Activated CD8-positive, alpha-beta T cell treated with anti-CD3 and anti-CD28 coated beads for 36 hours (primary cell): ENCODE measurements around the gene TMEM270. TPM values are rescaled to one million over a fixed set of nuclear protein-coding genes. Genes with fewer than 3 reads are reported as not detected.

Experiments
- ATAC-seq: fragments of 200-7000 bp; cut with Tn5 transposase; one replicate; pipeline ENCODE4 v1.10.0; 2021; ENCODE audit warnings: mild to moderate bottlenecking, moderate library complexity
- CTCF ChIA-PET: fragments of 350-600 bp; sonication (Branson Sonifier 250); formaldehyde crosslinking; loops from one replicate; lab custom pipeline; 2021; ENCODE audit warnings: antibody characterized with exemption; lab: Charles Lee
- POLR2A ChIA-PET: fragments of 350-600 bp; sonication (Branson Sonifier 250); formaldehyde crosslinking; loops from one replicate; lab custom pipeline; 2021; ENCODE audit warnings: antibody characterized with exemption; lab: Charles Lee
- DNase-seq: peaks from one replicate; pipeline ENCODE4 v3.0.0-alpha.2; 2020
- H3K27ac Mint-ChIP-seq: one replicate; pipeline ENCODE4 v1.8.0; 2021; ENCODE audit warnings: mild to moderate bottlenecking, mixed read lengths
- H3K27me3 Mint-ChIP-seq: one replicate; pipeline ENCODE4 v1.8.0; 2021; ENCODE audit warnings: mixed read lengths
- H3K36me3 Mint-ChIP-seq: one replicate; pipeline ENCODE4 v1.8.0; 2021; ENCODE audit warnings: low read depth, mixed read lengths
- H3K4me1 Mint-ChIP-seq: one replicate; pipeline ENCODE4 v1.8.0; 2021; ENCODE audit warnings: low read depth, mixed read lengths
- H3K4me3 Mint-ChIP-seq: one replicate; pipeline ENCODE4 v1.8.0; 2021; ENCODE audit warnings: mild to moderate bottlenecking, moderate library complexity, mixed read lengths
- H3K9me3 Mint-ChIP-seq: one replicate; pipeline ENCODE4 v1.8.0; 2021; ENCODE audit warnings: mixed read lengths
- CTCF ChIP-seq: fragments of 200-600 bp; IDR thresholded peaks from one replicate; pipeline ENCODE4 v1.8.0; 2022; ENCODE audit warnings: antibody characterized with exemption, mild to moderate bottlenecking
- intact Hi-C: fragments of 100-400 bp; cut with micrococcal nuclease; formaldehyde crosslinking; loops from one replicate; pipeline ENCODE4 v1.10.0; 2022
- total RNA-seq, 2 experiments: library from RNA; stranded (reverse); gene quantifications; one replicate each; pipeline ENCODE4 v1.2.3, GENCODE V29; 2021

TMEM270 gene
- total RNA-seq, 2 experiments from 2014 or later: not detected

- peaks cover 8% of the 10 kb centered on the region for H3K4me1 Mint-ChIP-seq
- intact Hi-C loops: no loop called here
- no peak overlapping the region for H3K27ac Mint-ChIP-seq
- no peak for TF ChIP-seq CTCF
- POLR2A ChIA-PET: no interaction called here
- peaks cover 17% of the 10 kb centered on the region for H3K27me3 Mint-ChIP-seq
- H3K9me3 Mint-ChIP-seq: peaks cover 1% of the 10 kb centered on the region
- no peaks in the 10 kb centered on the region for H3K36me3 Mint-ChIP-seq
- ATAC-seq (no peak), DNase-seq (no peak)
- CTCF ChIA-PET: no interaction called here
- H3K4me3 Mint-ChIP-seq: no peak overlapping the region
Measured at GRCh38 chr7:73891178-73891885, 30.4 kb downstream of the TMEM270 start.

- intact Hi-C loops: no loop called here
- Mint-ChIP-seq H3K4me1 (peaks cover 8% of the 10 kb centered on the region), H3K27ac (no peak overlapping the region), H3K4me3 (no peak overlapping the region), H3K36me3 (no peaks in the 10 kb centered on the region), H3K27me3 (peaks cover 11% of the 10 kb centered on the region), H3K9me3 (peaks cover 1% of the 10 kb centered on the region)
- ATAC-seq: no peak
- ChIA-PET POLR2A (no interaction called here), CTCF (no interaction called here)
- DNase-seq: no peak
- no peak for TF ChIP-seq CTCF
Measured at GRCh38 chr7:73892003-73892999, 31.3 kb downstream of the TMEM270 start.

- CTCF ChIA-PET: no interaction called here
- Mint-ChIP-seq H3K4me1 (peaks cover 8% of the 10 kb centered on the region), H3K27ac (no peak overlapping the region), H3K9me3 (peaks cover 1% of the 10 kb centered on the region), H3K36me3 (no peaks in the 10 kb centered on the region), H3K27me3 (peaks cover 6% of the 10 kb centered on the region), H3K4me3 (no peak overlapping the region)
- POLR2A ChIA-PET: no interaction called here
- no peak for DNase-seq
- ATAC-seq: no peak
- TF ChIP-seq CTCF: no peak
- intact Hi-C loops: no loop called here
Measured at GRCh38 chr7:73893342-73894101, 32.6 kb downstream of the TMEM270 start.

- H3K4me1 Mint-ChIP-seq: peaks cover 8% of the 10 kb centered on the region
- no peak overlapping the region for H3K27ac Mint-ChIP-seq
- ChIA-PET POLR2A (no interaction called here), CTCF (no interaction called here)
- no peak for ATAC-seq
- peaks cover 1% of the 10 kb centered on the region for H3K9me3 Mint-ChIP-seq
- H3K36me3 Mint-ChIP-seq: no peaks in the 10 kb centered on the region
- TF ChIP-seq CTCF: no peak
- peaks cover 1% of the 10 kb centered on the region for H3K27me3 Mint-ChIP-seq
- H3K4me3 Mint-ChIP-seq: no peak overlapping the region
- DNase-seq: no peak
- intact Hi-C loops: no loop called here
Measured at GRCh38 chr7:73894166-73894565, 33.2 kb downstream of the TMEM270 start.
